Cortex of kidney (tissue), 1 donor: ENCODE data around the gene TRUB2.

ENCODE experiments used
- DNase-seq: peaks from one replicate; lab custom pipeline; 2025; lab: John Stamatoyannopoulos, UW

Gene TRUB2

GRCh38 chr9:128322404-128323211 is at the start of gene TRUB2, which contains the start of gene COQ4:
TRUB2 (minus strand) TSS chr9:128322447; CDS start chr9:128322408, 39 bp downstream.
COQ4 (plus strand) TSS chr9:128322839; CDS start chr9:128322859, 20 bp downstream.
- DNase-seq = no peak

GRCh38 chr9:128371630-128372117 is 49.4 kb upstream of the TRUB2 start:
- no peak for DNase-seq

- DNase-seq = no peak
These were observed 48.7 kb upstream of the TRUB2 start, which contains the start of gene URM1 for GRCh38 chr9:128370752-128371629. URM1 (plus strand) TSS chr9:128371374; CDS start chr9:128371381, 7 bp downstream.

GRCh38 chr9:128370367-128370751 is 48.1 kb upstream of the TRUB2 start:
- DNase-seq = no peak

GRCh38 chr9:128369024-128369706 is 46.9 kb upstream of the TRUB2 start:
- DNase-seq = no peak

GRCh38 chr9:128365525-128365924 is 43.3 kb upstream of the TRUB2 start:
- DNase-seq = no peak

GRCh38 chr9:128362774-128363173 is 40.5 kb upstream of the TRUB2 start:
- DNase-seq = no peak

GRCh38 chr9:128361986-128362646 is 39.9 kb upstream of the TRUB2 start:
- no peak for DNase-seq

- no peak for DNase-seq
These were observed 39.2 kb upstream of the TRUB2 start for GRCh38 chr9:128361296-128361985.

- no peak for DNase-seq
These were observed 38.6 kb upstream of the TRUB2 start for GRCh38 chr9:128360826-128361225.

- no peak for DNase-seq
These were observed 36.6 kb upstream of the TRUB2 start for GRCh38 chr9:128358861-128359260.

GRCh38 chr9:128358090-128358489 is 35.8 kb upstream of the TRUB2 start:
- no peak for DNase-seq

- DNase-seq = no peak
These were observed 33.2 kb upstream of the TRUB2 start for GRCh38 chr9:128355451-128355850.

GRCh38 chr9:128349772-128350171 is 27.5 kb upstream of the TRUB2 start:
- no peak for DNase-seq

- no peak for DNase-seq
These were observed 26.9 kb upstream of the TRUB2 start for GRCh38 chr9:128349125-128349524.

- DNase-seq = no peak
These were observed 22.8 kb upstream of the TRUB2 start for GRCh38 chr9:128344931-128345605.

GRCh38 chr9:128343855-128344254 is 21.6 kb upstream of the TRUB2 start:
- no peak for DNase-seq

- DNase-seq = no peak
These were observed 20.9 kb upstream of the TRUB2 start for GRCh38 chr9:128342971-128343680.

GRCh38 chr9:128341435-128341849 is 19.2 kb upstream of the TRUB2 start:
- DNase-seq = no peak
